ENCODE data around the gene CNTNAP2.

The CNTNAP2 gene

GRCh38 chr7:146117576-146117975 lies 975 bp downstream of the CNTNAP2 start:
- H3K9me3 ChIP-seq (ENCODE audit: control insufficient read depth, insufficient read depth, low read depth, low read length): no peaks in the 10 kb centered on the region
- H3K4me1 ChIP-seq (ENCODE audit: control insufficient read depth, insufficient read depth, low read length): no peaks in the 10 kb centered on the region
- H3K4me3 ChIP-seq (ENCODE audit: low read depth, low read length): no peak overlapping the region
- H3K27ac ChIP-seq (ENCODE audit: extremely low read depth, low read depth, low read length): no peak overlapping the region
- no peaks in the 10 kb centered on the region for H3K36me3 ChIP-seq (ENCODE audit: control insufficient read depth in 2 of 2, insufficient read depth in 1 of 2, low read length in 2 of 2)
- ChIA-PET POLR2A (no interaction called here), CTCF (interaction anchor here (0.6 kb wide), 1 partner anchor 139 kb away, joined by 3 read pairs; no protein-coding TSS in a partner anchor)
- TF ChIP-seq ZNF19 (tag by site-specific recombination; IDR thresholded peaks at IDR 0.05; ENCODE audit: low read depth) (no peak), ZNF48 (tag by site-specific recombination; IDR thresholded peaks at IDR 0.05) (no peak), SCRT1 (tag by site-specific recombination; IDR thresholded peaks at IDR 0.05; ENCODE audit: borderline replicate concordance) (no peak), MEIS1 (CRISPR knock-in tag; IDR thresholded peaks at IDR 0.05; ENCODE audit: borderline replicate concordance) (no peak), KLF10 (tag by site-specific recombination; IDR thresholded peaks at IDR 0.05) (no peak), ZEB2 (tag by site-specific recombination; IDR thresholded peaks at IDR 0.05) (no peak), YY2 (tag by site-specific recombination; IDR thresholded peaks at IDR 0.05) (no peak), ZBTB26 (tag by site-specific recombination; optimal IDR thresholded peaks at IDR 0.05) (no peak), PRDM6 (tag by site-specific recombination; IDR thresholded peaks at IDR 0.05) (no peak), ZNF148 (tag by site-specific recombination; IDR thresholded peaks at IDR 0.05; ENCODE audit: borderline replicate concordance) (no peak), SP3 (tag by site-specific recombination; IDR thresholded peaks at IDR 0.05) (no peak), ZNF274 (IDR thresholded peaks at IDR 0.05; ENCODE audit: low read length) (no peak), ZNF274 (tag by site-specific recombination; IDR thresholded peaks at IDR 0.05; ENCODE audit: borderline replicate concordance) (no peak)

- Histone ChIP-seq H3K4me1 (ENCODE audit: control insufficient read depth, insufficient read depth, low read length) (no peaks in the 10 kb centered on the region), H3K27ac (ENCODE audit: extremely low read depth, low read depth, low read length) (no peak overlapping the region), H3K4me3 (ENCODE audit: low read depth, low read length) (no peak overlapping the region), H3K36me3 (ENCODE audit: control insufficient read depth in 2 of 2, insufficient read depth in 1 of 2, low read length in 2 of 2) (no peaks in the 10 kb centered on the region), H3K9me3 (ENCODE audit: control insufficient read depth, insufficient read depth, low read depth, low read length) (no peaks in the 10 kb centered on the region)
- ChIA-PET POLR2A (no interaction called here), CTCF (no interaction called here)
- TF ChIP-seq ZNF132 (tag by site-specific recombination; IDR thresholded peaks at IDR 0.05; ENCODE audit: borderline replicate concordance) (no peak), ZNF571 (tag by site-specific recombination; IDR thresholded peaks at IDR 0.05) (no peak), ZNF174 (tag by site-specific recombination; IDR thresholded peaks at IDR 0.05) (no peak), ZNF704 (tag by site-specific recombination; IDR thresholded peaks at IDR 0.05) (no peak), ZNF362 (tag by site-specific recombination; IDR thresholded peaks at IDR 0.05) (no peak), REST (tag by site-specific recombination; IDR thresholded peaks at IDR 0.05) (no peak), TCF7L2 (IDR thresholded peaks at IDR 0.05; ENCODE audit: borderline replicate concordance, low read depth, low read length) (no peak), YY1 (tag by site-specific recombination; IDR thresholded peaks at IDR 0.05) (no peak), ZNF664 (tag by site-specific recombination; IDR thresholded peaks at IDR 0.05) (no peak), ZNF214 (tag by site-specific recombination; IDR thresholded peaks at IDR 0.05; ENCODE audit: borderline replicate concordance) (no peak), ZIC2 (tag by site-specific recombination; IDR thresholded peaks at IDR 0.05) (no peak), ZBTB48 (tag by site-specific recombination; IDR thresholded peaks at IDR 0.05) (no peak), ZNF560 (tag by site-specific recombination; IDR thresholded peaks at IDR 0.05; ENCODE audit: borderline replicate concordance) (no peak)
These were observed 2.4 kb downstream of the CNTNAP2 start for GRCh38 chr7:146119002-146119401.
